Measurements from ENCODE around the gene CES1.
A peak's percentile ranks its signal among the peaks of the same experiment; 100 is the strongest.

CES1 gene

DNA sequence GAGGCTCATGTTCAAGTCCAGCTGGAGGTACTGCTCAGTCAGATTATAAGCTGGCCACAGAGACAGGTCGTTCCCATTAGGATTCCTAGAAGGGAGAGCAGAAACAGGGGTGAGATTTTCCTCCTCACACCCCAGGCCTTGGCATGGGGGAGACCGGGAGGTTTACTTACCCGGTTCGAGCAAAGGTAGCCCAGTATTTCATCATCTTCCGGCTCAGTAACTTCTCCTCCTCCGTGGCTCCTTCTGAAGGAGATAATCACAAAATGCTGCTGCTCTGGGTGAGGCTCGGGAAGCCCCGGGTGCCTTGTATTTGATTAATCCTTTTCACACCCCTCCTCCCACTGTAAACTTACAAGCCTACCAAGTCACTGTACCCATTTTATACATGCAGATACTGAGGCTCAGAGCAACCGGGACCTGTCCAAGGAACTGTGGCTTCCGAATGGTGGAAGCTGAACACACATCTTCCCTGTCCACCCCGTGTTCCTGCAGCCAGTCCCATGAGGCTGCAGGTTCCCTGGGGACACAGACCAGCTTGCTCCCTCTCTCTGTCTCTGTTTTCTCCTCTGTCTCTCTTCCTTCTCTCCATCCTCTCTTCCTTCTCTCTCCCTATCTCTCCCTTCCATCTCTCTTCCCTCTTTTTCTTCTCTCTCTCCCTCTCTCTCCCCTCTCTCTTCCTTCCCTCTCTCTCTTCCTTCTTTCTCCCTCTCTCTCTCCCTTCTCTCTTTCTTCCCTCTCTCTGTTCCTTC lies 13.9 kb upstream of the CES1 start:
- no peaks in the 10 kb centered on the region for H3K79me2 ChIP-seq (ENCODE audit: insufficient read depth, low read length)
- H3K27ac ChIP-seq (ENCODE audit: low read depth, low read length) = no peak overlapping the region
- H3K9me2 ChIP-seq (replicated peaks; ENCODE audit: insufficient read depth, low read length) = no peaks in the 10 kb centered on the region
- H3K4me3 ChIP-seq (ENCODE audit: insufficient read depth, low read length, poor library complexity, severe bottlenecking) = no peak overlapping the region
- H3F3A ChIP-seq (ENCODE audit: insufficient read depth) = no peaks in the 10 kb centered on the region
- no peak overlapping the region for H2AFZ ChIP-seq (ENCODE audit: low read depth, low read length, severe bottlenecking)
- no peaks in the 10 kb centered on the region for H4K20me1 ChIP-seq (ENCODE audit: low read depth, low read length)
- H3K9me3 ChIP-seq (ENCODE audit: insufficient read depth, low read length) = no peaks in the 10 kb centered on the region
- H3K27me3 ChIP-seq (ENCODE audit: low read length) = no peaks in the 10 kb centered on the region
- H3K4me2 ChIP-seq (ENCODE audit: low read depth, low read length, poor library complexity, severe bottlenecking) = no peak overlapping the region
- no peak overlapping the region for H3K9ac ChIP-seq (ENCODE audit: low read length)
- TF ChIP-seq, protein P1, sequence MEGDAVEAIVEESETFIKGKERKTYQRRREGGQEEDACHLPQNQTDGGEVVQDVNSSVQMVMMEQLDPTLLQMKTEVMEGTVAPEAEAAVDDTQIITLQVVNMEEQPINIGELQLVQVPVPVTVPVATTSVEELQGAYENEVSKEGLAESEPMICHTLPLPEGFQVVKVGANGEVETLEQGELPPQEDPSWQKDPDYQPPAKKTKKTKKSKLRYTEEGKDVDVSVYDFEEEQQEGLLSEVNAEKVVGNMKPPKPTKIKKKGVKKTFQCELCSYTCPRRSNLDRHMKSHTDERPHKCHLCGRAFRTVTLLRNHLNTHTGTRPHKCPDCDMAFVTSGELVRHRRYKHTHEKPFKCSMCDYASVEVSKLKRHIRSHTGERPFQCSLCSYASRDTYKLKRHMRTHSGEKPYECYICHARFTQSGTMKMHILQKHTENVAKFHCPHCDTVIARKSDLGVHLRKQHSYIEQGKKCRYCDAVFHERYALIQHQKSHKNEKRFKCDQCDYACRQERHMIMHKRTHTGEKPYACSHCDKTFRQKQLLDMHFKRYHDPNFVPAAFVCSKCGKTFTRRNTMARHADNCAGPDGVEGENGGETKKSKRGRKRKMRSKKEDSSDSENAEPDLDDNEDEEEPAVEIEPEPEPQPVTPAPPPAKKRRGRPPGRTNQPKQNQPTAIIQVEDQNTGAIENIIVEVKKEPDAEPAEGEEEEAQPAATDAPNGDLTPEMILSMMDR (IDR thresholded peaks at IDR 0.05; ENCODE audit: insufficient read depth, low read length, poor library complexity, severe bottlenecking) = no peak
- no peak for TF ChIP-seq EZH2phosphoT487 (conservative IDR thresholded peaks at IDR 0.05; ENCODE audit: low read length)
- no peaks in the 10 kb centered on the region for H3K36me3 ChIP-seq (ENCODE audit: low read length)

DNA sequence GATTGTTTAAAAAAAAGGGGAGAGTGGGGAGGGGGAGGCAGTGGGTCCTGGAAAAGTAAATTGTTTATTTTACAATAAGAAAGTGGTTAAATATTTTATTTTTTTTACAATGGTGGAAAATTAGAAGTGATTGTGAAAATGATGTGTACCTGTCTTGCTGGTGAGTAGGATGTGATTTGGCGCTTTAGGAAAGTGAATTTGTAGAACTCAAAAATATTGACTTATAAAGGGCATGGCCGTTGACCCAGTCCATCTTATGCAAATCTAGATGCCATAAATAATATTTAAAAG lies 10.2 kb upstream of the CES1 start:
- Histone ChIP-seq H3K79me2 (ENCODE audit: insufficient read depth, low read length) (no peaks in the 10 kb centered on the region), H3K9ac (ENCODE audit: low read length) (no peak overlapping the region), H3K4me3 (ENCODE audit: insufficient read depth, low read length, poor library complexity, severe bottlenecking) (no peak overlapping the region), H3K27me3 (ENCODE audit: low read length) (no peaks in the 10 kb centered on the region), H3K36me3 (ENCODE audit: low read length) (no peaks in the 10 kb centered on the region), H3K9me2 (replicated peaks; ENCODE audit: insufficient read depth, low read length) (no peaks in the 10 kb centered on the region), H3F3A (ENCODE audit: insufficient read depth) (no peaks in the 10 kb centered on the region), H4K20me1 (ENCODE audit: low read depth, low read length) (no peaks in the 10 kb centered on the region), H2AFZ (ENCODE audit: low read depth, low read length, severe bottlenecking) (no peak overlapping the region), H3K9me3 (ENCODE audit: insufficient read depth, low read length) (no peaks in the 10 kb centered on the region), H3K4me2 (ENCODE audit: low read depth, low read length, poor library complexity, severe bottlenecking) (no peak overlapping the region), H3K27ac (ENCODE audit: low read depth, low read length) (no peak overlapping the region)
- TF ChIP-seq EZH2phosphoT487 (conservative IDR thresholded peaks at IDR 0.05; ENCODE audit: low read length) = no peak
- TF ChIP-seq, protein P1 (IDR thresholded peaks at IDR 0.05; ENCODE audit: insufficient read depth, low read length, poor library complexity, severe bottlenecking) = no peak

DNA sequence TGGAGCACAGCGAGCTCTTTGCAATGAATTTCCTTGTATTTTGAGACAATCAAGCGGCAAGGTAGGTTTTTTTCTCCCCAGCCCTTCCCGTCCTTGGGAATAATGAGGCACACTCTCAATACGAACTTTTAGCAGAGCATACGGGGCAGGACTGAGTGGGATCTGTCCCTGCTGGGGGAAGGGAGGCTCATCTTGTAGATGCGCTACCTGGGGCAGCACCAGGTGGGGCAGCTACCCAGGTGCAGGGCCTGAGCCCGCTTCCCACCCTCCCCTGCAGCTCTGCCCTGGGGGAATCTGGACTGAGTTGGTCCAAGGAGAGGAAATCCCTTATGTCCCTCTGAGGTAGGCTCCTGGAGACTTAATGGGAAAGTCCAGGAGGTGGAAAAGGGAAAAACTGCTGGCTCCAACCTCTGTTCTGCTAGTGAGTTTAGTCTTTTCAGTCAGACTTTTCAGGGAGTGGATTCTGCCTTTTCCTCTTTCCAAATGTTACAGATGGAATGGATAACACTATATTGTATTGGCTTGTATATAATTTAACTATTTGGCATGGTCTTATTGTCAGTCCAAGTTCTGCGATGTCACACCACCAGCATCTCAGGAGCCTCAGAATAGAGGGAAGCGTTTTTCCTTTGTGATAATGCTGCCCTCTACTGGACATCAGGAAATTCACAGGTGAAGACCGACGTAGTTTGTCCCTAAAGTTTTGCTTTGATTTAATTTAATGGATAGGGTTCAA lies 9.6 kb upstream of the CES1 start:
- no peak overlapping the region for H2AFZ ChIP-seq (ENCODE audit: low read depth, low read length, severe bottlenecking)
- no peaks in the 10 kb centered on the region for H3K9me2 ChIP-seq (replicated peaks; ENCODE audit: insufficient read depth, low read length)
- no peaks in the 10 kb centered on the region for H3F3A ChIP-seq (ENCODE audit: insufficient read depth)
- H3K27ac ChIP-seq (ENCODE audit: low read depth, low read length) = no peak overlapping the region
- no peaks in the 10 kb centered on the region for H3K27me3 ChIP-seq (ENCODE audit: low read length)
- no peak overlapping the region for H3K4me2 ChIP-seq (ENCODE audit: low read depth, low read length, poor library complexity, severe bottlenecking)
- no peaks in the 10 kb centered on the region for H3K79me2 ChIP-seq (ENCODE audit: insufficient read depth, low read length)
- TF ChIP-seq EZH2phosphoT487 (conservative IDR thresholded peaks at IDR 0.05; ENCODE audit: low read length) = no peak
- TF ChIP-seq, protein P1 (IDR thresholded peaks at IDR 0.05; ENCODE audit: insufficient read depth, low read length, poor library complexity, severe bottlenecking) = peak; percentile 80
- H3K36me3 ChIP-seq (ENCODE audit: low read length) = no peaks in the 10 kb centered on the region
- no peaks in the 10 kb centered on the region for H3K9me3 ChIP-seq (ENCODE audit: insufficient read depth, low read length)
- H4K20me1 ChIP-seq (ENCODE audit: low read depth, low read length) = no peaks in the 10 kb centered on the region
- H3K9ac ChIP-seq (ENCODE audit: low read length) = no peak overlapping the region
- H3K4me3 ChIP-seq (ENCODE audit: insufficient read depth, low read length, poor library complexity, severe bottlenecking) = no peak overlapping the region
